ENCODE results near the gene TFR2.

DNA sequence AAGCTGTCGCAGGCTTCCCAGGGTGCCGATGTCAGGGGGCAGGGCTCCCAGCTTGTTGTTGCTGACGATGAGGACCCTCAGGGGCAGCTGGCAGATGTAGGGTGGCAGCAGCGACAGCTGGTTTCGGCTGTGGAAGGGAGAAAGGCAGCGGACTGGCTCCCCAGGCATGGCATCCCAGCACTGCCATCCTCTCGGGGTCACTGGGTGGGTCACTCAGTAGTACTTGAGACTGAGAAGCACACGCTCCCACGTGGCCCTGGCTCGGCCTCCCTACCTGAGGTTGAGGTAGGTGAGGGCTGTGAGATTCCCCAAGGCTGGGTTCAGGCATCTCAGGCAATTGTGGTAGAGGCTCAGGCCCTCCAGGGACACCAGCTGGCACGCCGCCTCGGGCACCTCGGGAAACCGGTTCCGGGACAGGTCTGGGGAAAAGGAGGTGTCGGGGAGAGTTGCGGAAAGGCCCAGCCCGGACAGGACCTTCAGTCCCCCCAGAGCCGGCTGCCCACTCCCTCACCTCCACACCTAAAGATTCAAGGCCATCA, 59.2 kb downstream of the TFR2 start:
- TF ChIP-seq SIN3A (IDR thresholded peaks at IDR 0.05; ENCODE audit: low read depth) (no peak), POLR2A (IDR thresholded peaks at IDR 0.05; ENCODE audit: borderline replicate concordance, extremely low read depth, insufficient read depth, insufficient read length) (no peak), RAD21 (IDR thresholded peaks at IDR 0.05; ENCODE audit: low read depth) (no peak), CBX3 (IDR thresholded peaks at IDR 0.05; ENCODE audit: low read depth) (no peak), POLR2AphosphoS5 (IDR thresholded peaks at IDR 0.05; ENCODE audit: low read depth, low read length) (no peak), ZNF274 (IDR thresholded peaks at IDR 0.05; ENCODE audit: low read depth, low read length) (no peak), TCF7L2 (IDR thresholded peaks at IDR 0.05; ENCODE audit: borderline replicate concordance, extremely low read depth, insufficient read depth, insufficient read length) (no peak), EZH2 (IDR thresholded peaks at IDR 0.05) (no peak), ZFX (IDR thresholded peaks at IDR 0.05) (no peak)
- TF ChIP-seq, protein P1, sequence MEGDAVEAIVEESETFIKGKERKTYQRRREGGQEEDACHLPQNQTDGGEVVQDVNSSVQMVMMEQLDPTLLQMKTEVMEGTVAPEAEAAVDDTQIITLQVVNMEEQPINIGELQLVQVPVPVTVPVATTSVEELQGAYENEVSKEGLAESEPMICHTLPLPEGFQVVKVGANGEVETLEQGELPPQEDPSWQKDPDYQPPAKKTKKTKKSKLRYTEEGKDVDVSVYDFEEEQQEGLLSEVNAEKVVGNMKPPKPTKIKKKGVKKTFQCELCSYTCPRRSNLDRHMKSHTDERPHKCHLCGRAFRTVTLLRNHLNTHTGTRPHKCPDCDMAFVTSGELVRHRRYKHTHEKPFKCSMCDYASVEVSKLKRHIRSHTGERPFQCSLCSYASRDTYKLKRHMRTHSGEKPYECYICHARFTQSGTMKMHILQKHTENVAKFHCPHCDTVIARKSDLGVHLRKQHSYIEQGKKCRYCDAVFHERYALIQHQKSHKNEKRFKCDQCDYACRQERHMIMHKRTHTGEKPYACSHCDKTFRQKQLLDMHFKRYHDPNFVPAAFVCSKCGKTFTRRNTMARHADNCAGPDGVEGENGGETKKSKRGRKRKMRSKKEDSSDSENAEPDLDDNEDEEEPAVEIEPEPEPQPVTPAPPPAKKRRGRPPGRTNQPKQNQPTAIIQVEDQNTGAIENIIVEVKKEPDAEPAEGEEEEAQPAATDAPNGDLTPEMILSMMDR (IDR thresholded peaks at IDR 0.05 in 2 of 3, conservative IDR thresholded peaks at IDR 0.05 in 1 of 3; ENCODE audit: borderline replicate concordance in 1 of 3, insufficient read depth in 1 of 3, low read depth in 2 of 3, low read length in 2 of 3): no peak
- TF ChIP-seq, protein P2, sequence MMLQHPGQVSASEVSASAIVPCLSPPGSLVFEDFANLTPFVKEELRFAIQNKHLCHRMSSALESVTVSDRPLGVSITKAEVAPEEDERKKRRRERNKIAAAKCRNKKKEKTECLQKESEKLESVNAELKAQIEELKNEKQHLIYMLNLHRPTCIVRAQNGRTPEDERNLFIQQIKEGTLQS (IDR thresholded peaks at IDR 0.05): no peak
- TF ChIP-seq, protein P3, sequence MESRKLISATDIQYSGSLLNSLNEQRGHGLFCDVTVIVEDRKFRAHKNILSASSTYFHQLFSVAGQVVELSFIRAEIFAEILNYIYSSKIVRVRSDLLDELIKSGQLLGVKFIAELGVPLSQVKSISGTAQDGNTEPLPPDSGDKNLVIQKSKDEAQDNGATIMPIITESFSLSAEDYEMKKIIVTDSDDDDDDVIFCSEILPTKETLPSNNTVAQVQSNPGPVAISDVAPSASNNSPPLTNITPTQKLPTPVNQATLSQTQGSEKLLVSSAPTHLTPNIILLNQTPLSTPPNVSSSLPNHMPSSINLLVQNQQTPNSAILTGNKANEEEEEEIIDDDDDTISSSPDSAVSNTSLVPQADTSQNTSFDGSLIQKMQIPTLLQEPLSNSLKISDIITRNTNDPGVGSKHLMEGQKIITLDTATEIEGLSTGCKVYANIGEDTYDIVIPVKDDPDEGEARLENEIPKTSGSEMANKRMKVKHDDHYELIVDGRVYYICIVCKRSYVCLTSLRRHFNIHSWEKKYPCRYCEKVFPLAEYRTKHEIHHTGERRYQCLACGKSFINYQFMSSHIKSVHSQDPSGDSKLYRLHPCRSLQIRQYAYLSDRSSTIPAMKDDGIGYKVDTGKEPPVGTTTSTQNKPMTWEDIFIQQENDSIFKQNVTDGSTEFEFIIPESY (IDR thresholded peaks at IDR 0.05; ENCODE audit: extremely low read depth, insufficient replicate concordance, low read length): no peak

Measured in HCT116 (cell line).